Measurements from ENCODE around the gene ZNF117. TPM values are rescaled to one million over a fixed set of nuclear protein-coding genes. Genes with fewer than 3 reads are reported as not detected.

ZNF117 gene
- total RNA-seq, 4 donors from 2014 or later: 0.78 to 1.9 (median 1.1) TPM

DNA sequence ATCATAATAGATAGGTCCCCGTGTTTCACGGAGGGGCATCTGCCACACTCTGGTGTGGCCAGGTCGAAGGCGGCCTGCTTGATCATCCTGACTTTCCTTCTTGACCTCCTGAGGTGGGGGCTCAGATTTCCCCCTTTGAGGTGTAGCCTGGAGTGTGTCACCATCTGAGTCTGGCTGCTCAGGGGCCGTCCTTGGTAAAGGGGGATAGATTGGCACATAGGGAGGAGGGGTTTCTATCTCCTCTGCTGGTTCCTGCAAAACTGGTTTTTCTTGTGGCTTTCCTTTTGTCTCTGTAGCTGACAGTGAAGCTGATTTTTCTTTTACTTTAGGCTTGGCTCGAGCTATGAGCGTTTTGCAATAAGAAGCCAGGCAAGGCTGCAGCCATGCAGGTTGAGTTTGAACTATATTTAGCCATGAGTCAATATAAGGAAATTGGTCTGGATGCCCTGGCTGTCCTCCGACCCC lies 7.1 kb upstream of the ZNF117 start:
- ATAC-seq: peak; percentile 88 to 89
- Histone ChIP-seq H3K9me3 (no peaks in the 10 kb centered on the region), H3K36me3 (no peaks in the 10 kb centered on the region), H3K27ac (peak overlapping the region; percentile 59 to 81 (median 73)), H3K4me1 (peaks cover 7 to 20% of the 10 kb centered on the region in 2 donors), H3K27me3 (no peaks in the 10 kb centered on the region), H3K4me3 (peak overlapping the region in 2 of 4 donors; percentile 17 to 21)
- intact Hi-C loops (cut with DNase I; ENCODE audit: low total_unique reads) (loop anchor here (2.0 kb wide), 1 partner anchor 41 kb away; no protein-coding TSS in a partner anchor), in situ Hi-C loops (cut with MboI; ENCODE audit: low sequenced_read_pairs in 4 of 4) (no loop called here)
- TF ChIP-seq, protein P1, sequence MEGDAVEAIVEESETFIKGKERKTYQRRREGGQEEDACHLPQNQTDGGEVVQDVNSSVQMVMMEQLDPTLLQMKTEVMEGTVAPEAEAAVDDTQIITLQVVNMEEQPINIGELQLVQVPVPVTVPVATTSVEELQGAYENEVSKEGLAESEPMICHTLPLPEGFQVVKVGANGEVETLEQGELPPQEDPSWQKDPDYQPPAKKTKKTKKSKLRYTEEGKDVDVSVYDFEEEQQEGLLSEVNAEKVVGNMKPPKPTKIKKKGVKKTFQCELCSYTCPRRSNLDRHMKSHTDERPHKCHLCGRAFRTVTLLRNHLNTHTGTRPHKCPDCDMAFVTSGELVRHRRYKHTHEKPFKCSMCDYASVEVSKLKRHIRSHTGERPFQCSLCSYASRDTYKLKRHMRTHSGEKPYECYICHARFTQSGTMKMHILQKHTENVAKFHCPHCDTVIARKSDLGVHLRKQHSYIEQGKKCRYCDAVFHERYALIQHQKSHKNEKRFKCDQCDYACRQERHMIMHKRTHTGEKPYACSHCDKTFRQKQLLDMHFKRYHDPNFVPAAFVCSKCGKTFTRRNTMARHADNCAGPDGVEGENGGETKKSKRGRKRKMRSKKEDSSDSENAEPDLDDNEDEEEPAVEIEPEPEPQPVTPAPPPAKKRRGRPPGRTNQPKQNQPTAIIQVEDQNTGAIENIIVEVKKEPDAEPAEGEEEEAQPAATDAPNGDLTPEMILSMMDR (IDR thresholded peaks at IDR 0.05 in 4 of 5, conservative IDR thresholded peaks at IDR 0.05 in 1 of 5): no peak
- TF ChIP-seq POLR2A (IDR thresholded peaks at IDR 0.05): no peak
- peak in 1 of 2 donors; percentile 67 for DNase-seq

DNA sequence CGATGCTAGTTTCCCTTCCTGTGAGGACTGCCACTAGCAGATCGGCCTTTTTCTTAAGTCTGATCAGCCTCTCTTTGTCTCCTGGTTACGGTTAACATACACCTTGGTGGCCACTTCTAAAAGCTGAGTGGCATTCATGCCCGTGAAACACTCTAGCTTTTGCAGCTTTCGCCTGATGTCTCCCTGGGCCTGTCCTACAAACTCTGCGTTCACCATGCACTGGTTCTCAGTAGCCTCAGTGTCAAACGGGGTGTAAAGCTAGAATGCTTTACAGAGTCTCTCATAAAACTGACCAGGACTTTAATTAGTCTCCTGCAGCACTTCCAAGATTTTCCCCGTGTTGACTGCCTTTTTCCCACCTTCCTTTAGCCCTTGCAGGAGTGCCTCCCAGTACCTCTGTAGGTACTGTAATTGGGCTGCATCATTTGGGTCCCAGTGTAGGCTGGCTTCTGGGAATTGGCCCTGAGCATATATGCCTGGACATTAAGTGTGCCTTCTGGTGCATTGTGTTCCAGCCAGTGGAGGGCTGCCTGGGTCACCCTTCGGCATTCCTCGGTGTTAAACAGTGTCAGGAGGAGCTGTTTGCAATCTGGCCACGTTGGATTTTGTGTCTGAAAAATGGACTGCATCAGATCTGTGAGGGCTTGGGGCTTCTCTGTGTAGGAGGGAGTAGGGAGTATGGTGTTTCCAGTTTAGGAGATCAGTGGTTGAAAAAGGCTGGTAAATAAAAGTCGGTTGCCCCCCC lies 6.5 kb upstream of the ZNF117 start:
- H3K27ac ChIP-seq: peak overlapping the region; percentile 59 to 81 (median 73)
- peaks cover 7 to 20% of the 10 kb centered on the region in 2 donors for H3K4me1 ChIP-seq
- H3K4me3 ChIP-seq: peak overlapping the region in 2 of 4 donors; percentile 17 to 21
- H3K9me3 ChIP-seq: no peaks in the 10 kb centered on the region
- ATAC-seq (no peak), DNase-seq (no peak)
- TF ChIP-seq, protein P1 (IDR thresholded peaks at IDR 0.05 in 4 of 5, conservative IDR thresholded peaks at IDR 0.05 in 1 of 5): no peak
- no peak for TF ChIP-seq POLR2A (IDR thresholded peaks at IDR 0.05)
- in situ Hi-C loops (cut with MboI; ENCODE audit: low sequenced_read_pairs in 4 of 4) (no loop called here), intact Hi-C loops (cut with DNase I; ENCODE audit: low total_unique reads) (no loop called here)
- peaks cover 0 to 2% of the 10 kb centered on the region in 2 donors for H3K36me3 ChIP-seq
- H3K27me3 ChIP-seq: no peaks in the 10 kb centered on the region

DNA sequence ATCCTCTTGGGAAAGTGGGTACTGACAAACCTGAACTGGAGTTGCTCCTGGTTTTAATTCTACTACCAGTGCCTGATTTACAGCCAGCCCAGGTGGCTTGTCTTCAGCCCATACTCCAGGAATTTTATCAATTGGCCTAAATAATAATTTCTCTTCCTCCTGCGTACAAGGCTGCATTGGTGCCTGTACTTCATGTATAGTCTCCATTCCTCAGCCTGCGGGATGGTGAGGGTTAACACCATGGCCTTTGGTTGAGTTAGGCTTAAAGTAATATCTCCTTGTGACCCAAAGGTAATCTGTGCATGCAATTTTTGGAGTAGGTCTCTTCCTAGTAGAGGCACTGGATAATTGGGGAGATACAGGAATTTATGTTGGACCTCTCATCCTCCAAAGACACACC lies 5.5 kb upstream of the ZNF117 start:
- no peak for TF ChIP-seq POLR2A (IDR thresholded peaks at IDR 0.05)
- TF ChIP-seq, protein P1 (IDR thresholded peaks at IDR 0.05 in 4 of 5, conservative IDR thresholded peaks at IDR 0.05 in 1 of 5): no peak
- Histone ChIP-seq H3K4me3 (no peak overlapping the region), H3K36me3 (peaks cover 0 to 8% of the 10 kb centered on the region in 2 donors), H3K4me1 (peaks cover 7 to 20% of the 10 kb centered on the region in 2 donors), H3K27ac (no peak overlapping the region), H3K9me3 (no peaks in the 10 kb centered on the region), H3K27me3 (no peaks in the 10 kb centered on the region)
- ATAC-seq (no peak), DNase-seq (no peak)
- in situ Hi-C loops (cut with MboI; ENCODE audit: low sequenced_read_pairs in 4 of 4): no loop called here
- intact Hi-C loops (cut with DNase I; ENCODE audit: low total_unique reads): no loop called here

DNA sequence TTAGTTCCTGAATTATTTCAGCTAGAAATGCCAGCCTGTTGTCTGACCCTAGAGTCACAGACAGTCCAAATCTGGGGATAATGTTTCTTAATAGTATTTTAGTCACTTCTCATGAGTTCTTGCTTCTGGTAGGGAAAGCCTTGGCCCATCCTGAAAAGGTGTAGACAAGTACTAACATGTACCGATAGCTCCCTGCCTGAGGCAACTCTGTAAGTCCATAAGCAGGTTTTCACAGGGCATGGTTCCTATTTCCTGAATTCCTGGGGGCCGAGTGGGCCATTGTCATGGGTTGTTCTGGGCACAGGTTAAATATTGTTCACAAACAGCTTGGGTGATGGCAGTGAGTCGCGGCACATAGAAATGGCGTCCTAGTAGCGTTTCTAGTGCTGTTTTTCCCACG lies 3.1 kb upstream of the ZNF117 start:
- ATAC-seq: no peak

DNA sequence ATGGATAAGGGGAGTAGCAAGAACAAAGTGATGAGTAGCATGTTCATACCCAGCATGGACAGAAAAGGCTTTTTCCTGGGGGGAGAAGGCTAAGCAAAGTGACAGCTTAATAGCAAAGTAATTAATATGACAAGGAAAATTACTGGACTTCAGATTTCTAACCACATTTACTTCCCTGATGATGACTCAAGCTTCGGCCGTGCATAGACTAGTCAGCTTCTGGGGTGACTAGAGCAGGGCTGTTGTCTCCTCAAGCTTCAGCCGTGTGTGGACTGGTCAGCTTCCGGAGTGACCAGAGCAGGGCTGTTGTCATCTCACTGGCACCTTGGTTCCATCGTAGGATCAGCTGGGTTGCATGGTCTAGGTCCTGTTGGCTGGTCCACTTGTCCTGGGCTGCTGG lies 2.1 kb upstream of the ZNF117 start:
- peaks cover 0 to 8% of the 10 kb centered on the region in 2 donors for H3K36me3 ChIP-seq
- H3K4me1 ChIP-seq: peaks cover 6 to 10% of the 10 kb centered on the region in 2 donors
- TF ChIP-seq POLR2A (IDR thresholded peaks at IDR 0.05): no peak
- TF ChIP-seq, protein P1 (IDR thresholded peaks at IDR 0.05 in 4 of 5, conservative IDR thresholded peaks at IDR 0.05 in 1 of 5): no peak
- in situ Hi-C loops (cut with MboI; ENCODE audit: low sequenced_read_pairs in 4 of 4): no loop called here
- H3K27me3 ChIP-seq: no peaks in the 10 kb centered on the region
- H3K9me3 ChIP-seq: no peaks in the 10 kb centered on the region
- no peak for ATAC-seq
- intact Hi-C loops (cut with DNase I; ENCODE audit: low total_unique reads): no loop called here
- no peak overlapping the region for H3K4me3 ChIP-seq
- DNase-seq: no peak
- no peak overlapping the region for H3K27ac ChIP-seq

More for the DNA sequence above, 3.1 kb upstream of the ZNF117 start:
- no peak overlapping the region for H3K4me3 ChIP-seq
- H3K27ac ChIP-seq: no peak overlapping the region
- H3K27me3 ChIP-seq: no peaks in the 10 kb centered on the region
- H3K36me3 ChIP-seq: peaks cover 0 to 8% of the 10 kb centered on the region in 2 donors
- no peak for TF ChIP-seq POLR2A (IDR thresholded peaks at IDR 0.05)
- in situ Hi-C loops (cut with MboI; ENCODE audit: low sequenced_read_pairs in 4 of 4) (no loop called here), intact Hi-C loops (cut with DNase I; ENCODE audit: low total_unique reads) (no loop called here)
- no peak for DNase-seq
- H3K4me1 ChIP-seq: peaks cover 7 to 17% of the 10 kb centered on the region in 2 donors
- no peaks in the 10 kb centered on the region for H3K9me3 ChIP-seq

Data from gastrocnemius medialis (tissue), 4 donors.